Upper lobe of left lung (tissue), 4 donors: ENCODE results near the gene RASAL1.

ENCODE experiments used
- EP300 ChIP-seq, 4 donors: sonication (generic); formaldehyde crosslinking; IDR thresholded peaks; one replicate each; pipeline ENCODE4 v1.5.1; 2017; ENCODE audit warnings: antibody characterized with exemption in 4 of 4, control low read depth in 2 of 4
- POLR2AphosphoS5 ChIP-seq, 2 donors: sonication (generic); formaldehyde crosslinking; IDR thresholded peaks; one replicate each; pipeline ENCODE4 v1.5.1; 2017; ENCODE audit warnings: antibody characterized with exemption in 2 of 2
- TF ChIP-seq, protein P1 (sequence below), 6 experiments: fragments of 450-650 bp in 4 of 6; fragments of 200-600 bp in 2 of 6; sonication (generic) in 2 of 6; IDR thresholded peaks; one replicate each; pipeline ENCODE4 v1.5.1; 2016 to 2019; ENCODE audit warnings: antibody characterized with exemption in 6 of 6

DNA sequence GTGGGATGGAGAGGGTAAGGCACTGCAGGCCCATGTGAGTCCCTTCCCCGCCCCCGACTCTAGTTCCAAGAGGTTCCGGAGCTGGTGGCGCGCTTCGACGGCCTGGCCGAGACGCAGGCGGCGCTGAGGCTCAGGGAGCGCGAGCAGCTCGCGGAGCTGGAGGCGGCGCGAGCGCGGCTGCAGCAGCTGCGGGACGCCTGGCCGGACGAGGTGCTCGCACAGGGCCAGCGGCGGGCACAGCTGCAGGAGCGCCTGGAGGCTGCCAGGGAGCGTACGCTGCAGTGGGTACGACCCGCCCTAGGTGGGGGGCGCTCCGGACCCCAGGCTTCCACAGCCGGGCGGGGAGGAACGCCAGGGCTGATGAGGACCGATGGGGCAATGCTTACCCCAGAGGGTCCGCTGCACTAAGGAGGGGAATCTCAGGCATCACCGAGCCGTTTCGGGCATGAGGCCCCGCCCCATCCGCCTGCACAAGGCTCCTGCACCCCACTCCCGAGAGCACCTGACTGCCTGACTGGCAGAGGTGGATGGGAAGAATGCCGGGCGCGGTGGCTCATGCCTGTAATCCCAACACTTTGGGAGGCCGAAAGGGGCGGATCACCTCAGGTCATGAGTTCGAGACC, 18.9 kb upstream of the RASAL1 start:
- TF ChIP-seq, protein P1, sequence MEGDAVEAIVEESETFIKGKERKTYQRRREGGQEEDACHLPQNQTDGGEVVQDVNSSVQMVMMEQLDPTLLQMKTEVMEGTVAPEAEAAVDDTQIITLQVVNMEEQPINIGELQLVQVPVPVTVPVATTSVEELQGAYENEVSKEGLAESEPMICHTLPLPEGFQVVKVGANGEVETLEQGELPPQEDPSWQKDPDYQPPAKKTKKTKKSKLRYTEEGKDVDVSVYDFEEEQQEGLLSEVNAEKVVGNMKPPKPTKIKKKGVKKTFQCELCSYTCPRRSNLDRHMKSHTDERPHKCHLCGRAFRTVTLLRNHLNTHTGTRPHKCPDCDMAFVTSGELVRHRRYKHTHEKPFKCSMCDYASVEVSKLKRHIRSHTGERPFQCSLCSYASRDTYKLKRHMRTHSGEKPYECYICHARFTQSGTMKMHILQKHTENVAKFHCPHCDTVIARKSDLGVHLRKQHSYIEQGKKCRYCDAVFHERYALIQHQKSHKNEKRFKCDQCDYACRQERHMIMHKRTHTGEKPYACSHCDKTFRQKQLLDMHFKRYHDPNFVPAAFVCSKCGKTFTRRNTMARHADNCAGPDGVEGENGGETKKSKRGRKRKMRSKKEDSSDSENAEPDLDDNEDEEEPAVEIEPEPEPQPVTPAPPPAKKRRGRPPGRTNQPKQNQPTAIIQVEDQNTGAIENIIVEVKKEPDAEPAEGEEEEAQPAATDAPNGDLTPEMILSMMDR (IDR thresholded peaks at IDR 0.05) = no peak
- TF ChIP-seq POLR2AphosphoS5 (IDR thresholded peaks at IDR 0.05) = no peak
- no peak for TF ChIP-seq EP300 (IDR thresholded peaks at IDR 0.05)
